IMR-90 (cell line): ENCODE data around the gene ARHGAP15. TPM values are rescaled to one million over a fixed set of nuclear protein-coding genes. Genes with fewer than 3 reads are reported as not detected.

ENCODE experiments used
- ATAC-seq: fragments of 200-7000 bp; cut with Tn5 transposase; 2 replicates; pipeline ENCODE4 v1.9.1; 2020; ENCODE audit warnings: low read depth, mild to moderate bottlenecking, moderate library complexity
- BruUV-seq: library from RNA; stranded (reverse); fragments of 400-500 nt; replicated peaks from 2 replicates; lab custom pipeline; 2021; lab: Mats Ljungman, UMichigan
- CTCF ChIA-PET: fragments of 300-600 bp; formaldehyde crosslinking; extraction: SDS; loops from one replicate; lab custom pipeline; 2021; ENCODE audit warnings: antibody characterized with exemption; lab: Yijun Ruan, JAX
- POLR2A ChIA-PET: fragments of 300-600 bp; sonication (Branson Sonifier 250); formaldehyde crosslinking; loops from one replicate; lab custom pipeline; 2022; ENCODE audit warnings: antibody characterized with exemption; ENCODE audit not compliant: unreplicated experiment; lab: Charles Lee
- DNase-seq: peaks from one replicate; pipeline ENCODE4 v3.0.0; 2013
- H2AFZ ChIP-seq: replicated peaks from 2 replicates; pipeline ENCODE3; 2013; ENCODE audit warnings: low read length, mild to moderate bottlenecking; ENCODE audit not compliant: poor library complexity
- H2AK5ac ChIP-seq: 2 replicates; pipeline ENCODE4 v1.6.1; 2013; ENCODE audit warnings: low read depth, low read length, inconsistent platforms
- H2AK9ac ChIP-seq: replicated peaks from 2 replicates; pipeline ENCODE3; 2013; ENCODE audit warnings: mild to moderate bottlenecking, low read depth, low read length, moderate library complexity; ENCODE audit not compliant: poor library complexity
- H2BK120ac ChIP-seq: 2 replicates; pipeline ENCODE4 v1.6.1; 2013; ENCODE audit warnings: low read depth, low read length, inconsistent platforms
- H2BK15ac ChIP-seq: 3 replicates; pipeline ENCODE4 v1.6.1; 2013; ENCODE audit warnings: low read depth, low read length, inconsistent platforms
- H2BK20ac ChIP-seq: 2 replicates; pipeline ENCODE4 v1.6.1; 2013; ENCODE audit warnings: low read depth, mild to moderate bottlenecking, inconsistent platforms, low read length, moderate library complexity
- H2BK5ac ChIP-seq: 2 replicates; pipeline ENCODE4 v1.6.1; 2013; ENCODE audit warnings: mild to moderate bottlenecking, low read depth, low read length, inconsistent platforms; ENCODE audit not compliant: poor library complexity, severe bottlenecking
- H3K14ac ChIP-seq: replicated peaks from 2 replicates; pipeline ENCODE4 v1.6.1; 2013; ENCODE audit warnings: low read depth, low read length, inconsistent platforms
- H3K18ac ChIP-seq: 2 replicates; pipeline ENCODE4 v1.6.1; 2013; ENCODE audit warnings: low read depth, low read length, control low read depth
- H3K23ac ChIP-seq: 2 replicates; pipeline ENCODE4 v1.6.1; 2013; ENCODE audit warnings: low read depth, low read length, inconsistent platforms
- H3K27ac ChIP-seq: 2 replicates; pipeline ENCODE4 v1.5.1; 2013; ENCODE audit warnings: mild to moderate bottlenecking, control low read depth, low read length; ENCODE audit not compliant: insufficient read depth
- H3K27me3 ChIP-seq: 2 replicates; pipeline ENCODE4 v1.6.1; 2013; ENCODE audit warnings: low read length; ENCODE audit not compliant: control insufficient read depth, insufficient read depth
- H3K36me3 ChIP-seq: 2 replicates; pipeline ENCODE4 v1.6.1; 2013; ENCODE audit warnings: low read length, mixed read lengths; ENCODE audit not compliant: control insufficient read depth, insufficient read depth
- H3K4ac ChIP-seq: 2 replicates; pipeline ENCODE4 v1.6.1; 2013; ENCODE audit warnings: low read depth, low read length, inconsistent platforms
- H3K4me1 ChIP-seq: 2 replicates; pipeline ENCODE4 v1.6.1; 2013; ENCODE audit warnings: low read length, mixed read lengths; ENCODE audit not compliant: control insufficient read depth, insufficient read depth
- H3K4me2 ChIP-seq: 2 replicates; pipeline ENCODE4 v1.6.1; 2013; ENCODE audit warnings: low read depth, mild to moderate bottlenecking, control low read depth, low read length, moderate library complexity
- H3K4me3 ChIP-seq: 2 replicates; pipeline ENCODE4 v1.5.1; 2013; ENCODE audit warnings: low read depth, mild to moderate bottlenecking, control low read depth, low read length, moderate library complexity; ENCODE audit not compliant: insufficient read depth
- H3K56ac ChIP-seq: 2 replicates; pipeline ENCODE4 v1.6.1; 2013; ENCODE audit warnings: low read length, inconsistent platforms; ENCODE audit not compliant: insufficient read depth; ENCODE audit errors: extremely low read depth
- H3K79me1 ChIP-seq, 2 experiments: 2 replicates each; pipeline ENCODE4 v1.6.1; 2013; ENCODE audit warnings: low read length in 2 of 2, inconsistent platforms in 1 of 2, low read depth in 1 of 2
- H3K9ac ChIP-seq: 2 replicates; pipeline ENCODE4 v1.6.1; 2013; ENCODE audit warnings: low read depth, low read length, control low read depth
- H3K9me1 ChIP-seq: 2 replicates; pipeline ENCODE4 v1.6.1; 2013; ENCODE audit warnings: low read length, inconsistent platforms; ENCODE audit not compliant: insufficient read depth
- H3K9me3 ChIP-seq: 2 replicates; pipeline ENCODE4 v1.6.1; 2013; ENCODE audit warnings: low read length; ENCODE audit not compliant: control insufficient read depth, insufficient read depth
- H4K20me1 ChIP-seq: 2 replicates; pipeline ENCODE4 v1.6.1; 2013; ENCODE audit warnings: low read length, inconsistent platforms; ENCODE audit not compliant: insufficient read depth
- H4K5ac ChIP-seq: 2 replicates; pipeline ENCODE4 v1.6.1; 2013; ENCODE audit warnings: mild to moderate bottlenecking, low read depth, low read length, control low read depth
- H4K8ac ChIP-seq, 2 experiments: 2 replicates each; pipeline ENCODE4 v1.6.1; 2013; ENCODE audit warnings: low read depth in 2 of 2, low read length in 2 of 2, control low read depth in 1 of 2, inconsistent platforms in 1 of 2
- H4K91ac ChIP-seq: 2 replicates; pipeline ENCODE4 v1.6.1; 2013; ENCODE audit warnings: low read depth, low read length, inconsistent platforms; ENCODE audit not compliant: insufficient read depth
- BHLHE40 ChIP-seq: fragments of 150-350 bp; IDR thresholded peaks from 2 replicates; pipeline ENCODE4 v1.6.1; 2016; ENCODE audit warnings: mild to moderate bottlenecking, low read depth, low read length
- CEBPB ChIP-seq: IDR thresholded peaks from 2 replicates; pipeline ENCODE4 v1.6.1; 2012; ENCODE audit warnings: low read depth, low read length, improper control_type of control experiment
- CHD1 ChIP-seq: IDR thresholded peaks from 2 replicates; pipeline ENCODE4 v1.6.1; 2012; ENCODE audit warnings: low read depth, low read length, improper control_type of control experiment
- CTCF ChIP-seq: conservative IDR thresholded peaks from 2 replicates; pipeline ENCODE4 v1.5.1; 2012; ENCODE audit warnings: mild to moderate bottlenecking, low read depth, low read length, improper control_type of control experiment
- FOS ChIP-seq: fragments of 150-350 bp; IDR thresholded peaks from 2 replicates; pipeline ENCODE4 v1.6.1; 2016; ENCODE audit warnings: low read depth, low read length
- MAFK ChIP-seq: IDR thresholded peaks from 2 replicates; pipeline ENCODE4 v1.6.1; 2012; ENCODE audit warnings: low read depth, low read length, improper control_type of control experiment
- MAZ ChIP-seq: IDR thresholded peaks from 2 replicates; pipeline ENCODE4 v1.6.1; 2012; ENCODE audit warnings: low read depth, mild to moderate bottlenecking, low read length, improper control_type of control experiment, moderate library complexity, borderline replicate concordance
- MXI1 ChIP-seq: IDR thresholded peaks from 2 replicates; pipeline ENCODE4 v1.6.1; 2012; ENCODE audit warnings: low read depth, mild to moderate bottlenecking, low read length, moderate library complexity, borderline replicate concordance
- NFE2L2 ChIP-seq: fragments of 150-350 bp; IDR thresholded peaks from 2 replicates; pipeline ENCODE4 v1.6.1; 2016; ENCODE audit warnings: low read depth, mild to moderate bottlenecking, low read length
- POLR2A ChIP-seq: IDR thresholded peaks from 2 replicates; pipeline ENCODE4 v1.6.1; 2012; ENCODE audit warnings: mild to moderate bottlenecking, low read depth, low read length
- RAD21 ChIP-seq: IDR thresholded peaks from 2 replicates; pipeline ENCODE4 v1.6.1; 2012; ENCODE audit warnings: low read length, improper control_type of control experiment
- RCOR1 ChIP-seq: IDR thresholded peaks from 2 replicates; pipeline ENCODE4 v1.6.1; 2012; ENCODE audit warnings: mild to moderate bottlenecking, low read length, improper control_type of control experiment; ENCODE audit not compliant: insufficient replicate concordance
- RFX5 ChIP-seq: IDR thresholded peaks from 2 replicates; pipeline ENCODE4 v1.8.0; 2012; ENCODE audit warnings: low read depth, mild to moderate bottlenecking, low read length, moderate library complexity
- SMC3 ChIP-seq: fragments of 150-350 bp; IDR thresholded peaks from 2 replicates; pipeline ENCODE4 v1.6.1; 2016; ENCODE audit warnings: low read depth, mild to moderate bottlenecking, antibody characterized with exemption, low read length, moderate library complexity
- WGBS, 2 experiments: methylation state at CpG; one replicate each; pipeline versions ENCODE4 v1.1.5 to v1.1.7; 2013; ENCODE audit warnings: missing lambda C conversion rate in 2 of 2; ENCODE audit not compliant: insufficient read length in 1 of 2; ENCODE audit errors: extremely low coverage in 2 of 2; 5-methylcytosine and 5-hydroxymethylcytosine counted together
- dilution Hi-C: fragments of 300-500 bp; cut with HindIII; formaldehyde crosslinking; loops from one replicate; pipeline ENCODE4 v1.14.3; 2018; ENCODE audit warnings: low sequenced_read_pairs; ENCODE audit not compliant: unreplicated experiment
- in situ Hi-C: fragments of 300-500 bp; cut with MboI; formaldehyde crosslinking; loops from 3 replicates; pipeline ENCODE4 v1.14.3; 2019; ENCODE audit warnings: low sequenced_read_pairs, inconsistent platforms, mixed read lengths
- intact Hi-C: fragments of 100-400 bp; cut with micrococcal nuclease; formaldehyde crosslinking; loops from 2 replicates; pipeline ENCODE4 v1.10.0; 2022
- polyA plus RNA-seq, 3 experiments: library from polyadenylated mRNA; depleted of rRNA; stranded (reverse); fragments of >200 nt; gene quantifications; 2 replicates each; pipeline ENCODE4 v1.2.3, GENCODE V29; 2012; ENCODE audit warnings: low replicate concordance in 1 of 3
- total RNA-seq: library from RNA; depleted of rRNA; stranded (reverse); fragments of >200 nt; gene quantifications from 2 replicates; pipeline ENCODE4 v1.2.3, GENCODE V29; 2012
- TF ChIP-seq, protein P1 (sequence below): fragments of 150-350 bp; IDR thresholded peaks from 2 replicates; pipeline ENCODE4 v1.6.1; 2016; ENCODE audit warnings: low read depth, mild to moderate bottlenecking, low read length, moderate library complexity, borderline replicate concordance
- TF ChIP-seq, protein P2 (sequence below): fragments of 150-350 bp; IDR thresholded peaks from 2 replicates; pipeline ENCODE4 v1.6.1; 2017; ENCODE audit warnings: mild to moderate bottlenecking, antibody characterized with exemption, low read length, low read depth

Gene ARHGAP15
- total and polyA plus RNA-seq, 2 of the 4 experiments (the other 2 are of a cell fraction) = not detected

- H3K9ac ChIP-seq = no peak overlapping the region
- POLR2A ChIA-PET = no interaction called here
- no peak overlapping the region for H2AK5ac ChIP-seq
- H3K4me1 ChIP-seq = no peaks in the 10 kb centered on the region
- no peak overlapping the region for H3K4me3 ChIP-seq
- 0 out of 2 replicates have a peak, but pooled peaks have one; percentile 51 for ATAC-seq
- no peak overlapping the region for H3K27ac ChIP-seq
- no peak overlapping the region for H3K4ac ChIP-seq
- no TSS peak for BruUV-seq
- no peaks in the 10 kb centered on the region for H3K9me1 ChIP-seq
- H3K27me3 ChIP-seq = no peaks in the 10 kb centered on the region
- no peak overlapping the region for H2AK9ac ChIP-seq
- H2BK5ac ChIP-seq = no peak overlapping the region
- H4K91ac ChIP-seq = no peak overlapping the region
- WGBS, 2 experiments = no CpG with 5 or more reads among the region's 2 CpGs
- no peak overlapping the region for H3K4me2 ChIP-seq
- no peak for TF ChIP-seq RFX5
- TF ChIP-seq, protein P1, sequence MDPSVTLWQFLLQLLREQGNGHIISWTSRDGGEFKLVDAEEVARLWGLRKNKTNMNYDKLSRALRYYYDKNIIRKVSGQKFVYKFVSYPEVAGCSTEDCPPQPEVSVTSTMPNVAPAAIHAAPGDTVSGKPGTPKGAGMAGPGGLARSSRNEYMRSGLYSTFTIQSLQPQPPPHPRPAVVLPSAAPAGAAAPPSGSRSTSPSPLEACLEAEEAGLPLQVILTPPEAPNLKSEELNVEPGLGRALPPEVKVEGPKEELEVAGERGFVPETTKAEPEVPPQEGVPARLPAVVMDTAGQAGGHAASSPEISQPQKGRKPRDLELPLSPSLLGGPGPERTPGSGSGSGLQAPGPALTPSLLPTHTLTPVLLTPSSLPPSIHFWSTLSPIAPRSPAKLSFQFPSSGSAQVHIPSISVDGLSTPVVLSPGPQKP = no peak
- TF ChIP-seq MAZ = no peak
- TF ChIP-seq MAFK = no peak
- no peak for TF ChIP-seq CTCF
- TF ChIP-seq SMC3 = no peak
- TF ChIP-seq NFE2L2 = no peak
- TF ChIP-seq, protein P2, sequence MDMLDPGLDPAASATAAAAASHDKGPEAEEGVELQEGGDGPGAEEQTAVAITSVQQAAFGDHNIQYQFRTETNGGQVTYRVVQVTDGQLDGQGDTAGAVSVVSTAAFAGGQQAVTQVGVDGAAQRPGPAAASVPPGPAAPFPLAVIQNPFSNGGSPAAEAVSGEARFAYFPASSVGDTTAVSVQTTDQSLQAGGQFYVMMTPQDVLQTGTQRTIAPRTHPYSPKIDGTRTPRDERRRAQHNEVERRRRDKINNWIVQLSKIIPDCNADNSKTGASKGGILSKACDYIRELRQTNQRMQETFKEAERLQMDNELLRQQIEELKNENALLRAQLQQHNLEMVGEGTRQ = no peak
- TF ChIP-seq CHD1 = no peak
- TF ChIP-seq POLR2A = no peak
- no peak for TF ChIP-seq CEBPB
- no peak for TF ChIP-seq FOS
- no peak for TF ChIP-seq BHLHE40
- no peak for TF ChIP-seq RAD21
- TF ChIP-seq RCOR1 = no peak
- TF ChIP-seq MXI1 = no peak
- H3K9me3 ChIP-seq = no peaks in the 10 kb centered on the region
- in situ Hi-C loops = no loop called here
- DNase-seq = peak; percentile 44
- H2BK15ac ChIP-seq = no peak overlapping the region
- H2BK20ac ChIP-seq = no peak overlapping the region
- intact Hi-C loops = no loop called here
- H4K8ac ChIP-seq = no peak overlapping the region
- H3K56ac ChIP-seq = no peak overlapping the region
- H3K18ac ChIP-seq = no peak overlapping the region
- H2BK120ac ChIP-seq = no peak overlapping the region
- H3K36me3 ChIP-seq = no peaks in the 10 kb centered on the region
- dilution Hi-C loops = no loop called here
- no peak overlapping the region for H3K14ac ChIP-seq
- CTCF ChIA-PET = no interaction called here
- no peak overlapping the region for H2AFZ ChIP-seq
- no peak overlapping the region for H3K23ac ChIP-seq
- H4K20me1 ChIP-seq = no peaks in the 10 kb centered on the region
- H3K79me1 ChIP-seq = no peaks in the 10 kb centered on the region
- no peak overlapping the region for H4K5ac ChIP-seq
These were observed 504.2 kb downstream of the ARHGAP15 start for GRCh38 chr2:143633419-143633818.
